GM19099 (cell line): Measurements from ENCODE around the gene FARS2.

Experiments used
- POLR2A ChIP-seq: IDR thresholded peaks from 3 replicates; pipeline ENCODE4 v1.6.1; 2011; ENCODE audit warnings: low read depth; ENCODE audit not compliant: insufficient read length; ENCODE audit errors: extremely low read depth

Gene FARS2

GRCh38 chr6:5559651-5560050, 298.3 kb downstream of the FARS2 start:
- no peak for TF ChIP-seq POLR2A

GRCh38 chr6:5562277-5562676, 301.0 kb downstream of the FARS2 start:
- TF ChIP-seq POLR2A: no peak

GRCh38 chr6:5563086-5563485, 301.8 kb downstream of the FARS2 start:
- TF ChIP-seq POLR2A: no peak

GRCh38 chr6:5565971-5566370, 304.7 kb downstream of the FARS2 start:
- no peak for TF ChIP-seq POLR2A

GRCh38 chr6:5566718-5567117, 305.4 kb downstream of the FARS2 start:
- no peak for TF ChIP-seq POLR2A

GRCh38 chr6:5567352-5567751, 306.0 kb downstream of the FARS2 start:
- no peak for TF ChIP-seq POLR2A

GRCh38 chr6:5567890-5568289, 306.6 kb downstream of the FARS2 start:
- no peak for TF ChIP-seq POLR2A

- no peak for TF ChIP-seq POLR2A
These were observed 308.2 kb downstream of the FARS2 start for GRCh38 chr6:5569491-5569890.

- no peak for TF ChIP-seq POLR2A
These were observed 309.3 kb downstream of the FARS2 start for GRCh38 chr6:5570641-5571040.

- no peak for TF ChIP-seq POLR2A
These were observed 319.6 kb downstream of the FARS2 start for GRCh38 chr6:5580736-5581581.

- no peak for TF ChIP-seq POLR2A
These were observed 321.4 kb downstream of the FARS2 start for GRCh38 chr6:5582762-5583161.

- TF ChIP-seq POLR2A: no peak
These were observed 322.2 kb downstream of the FARS2 start for GRCh38 chr6:5583528-5583927.

GRCh38 chr6:5584078-5584482, 322.8 kb downstream of the FARS2 start:
- TF ChIP-seq POLR2A: no peak

GRCh38 chr6:5587648-5588047, 326.3 kb downstream of the FARS2 start:
- TF ChIP-seq POLR2A: no peak

GRCh38 chr6:5589422-5590141, 328.3 kb downstream of the FARS2 start:
- TF ChIP-seq POLR2A: no peak

GRCh38 chr6:5590187-5590586, 328.9 kb downstream of the FARS2 start:
- no peak for TF ChIP-seq POLR2A

- no peak for TF ChIP-seq POLR2A
These were observed 331.7 kb downstream of the FARS2 start for GRCh38 chr6:5592886-5593519.

- no peak for TF ChIP-seq POLR2A
These were observed 333.9 kb downstream of the FARS2 start for GRCh38 chr6:5595184-5595583.
